HG02610 (cell line): ENCODE results near the gene ZC3H7B.
"Not testable (repeated sequence)": the region's sequence is repeated elsewhere in the genome, so short reads cannot be mapped to it uniquely, and the experiment has no call there.

Experiments used
- ATAC-seq: cut with Tn5 transposase; IDR thresholded peaks from one replicate; pipeline ENCODE4 v1.9.1; 2021; ENCODE audit warnings: mild to moderate bottlenecking, moderate library complexity; ENCODE audit not compliant: unreplicated experiment

The ZC3H7B gene

DNA sequence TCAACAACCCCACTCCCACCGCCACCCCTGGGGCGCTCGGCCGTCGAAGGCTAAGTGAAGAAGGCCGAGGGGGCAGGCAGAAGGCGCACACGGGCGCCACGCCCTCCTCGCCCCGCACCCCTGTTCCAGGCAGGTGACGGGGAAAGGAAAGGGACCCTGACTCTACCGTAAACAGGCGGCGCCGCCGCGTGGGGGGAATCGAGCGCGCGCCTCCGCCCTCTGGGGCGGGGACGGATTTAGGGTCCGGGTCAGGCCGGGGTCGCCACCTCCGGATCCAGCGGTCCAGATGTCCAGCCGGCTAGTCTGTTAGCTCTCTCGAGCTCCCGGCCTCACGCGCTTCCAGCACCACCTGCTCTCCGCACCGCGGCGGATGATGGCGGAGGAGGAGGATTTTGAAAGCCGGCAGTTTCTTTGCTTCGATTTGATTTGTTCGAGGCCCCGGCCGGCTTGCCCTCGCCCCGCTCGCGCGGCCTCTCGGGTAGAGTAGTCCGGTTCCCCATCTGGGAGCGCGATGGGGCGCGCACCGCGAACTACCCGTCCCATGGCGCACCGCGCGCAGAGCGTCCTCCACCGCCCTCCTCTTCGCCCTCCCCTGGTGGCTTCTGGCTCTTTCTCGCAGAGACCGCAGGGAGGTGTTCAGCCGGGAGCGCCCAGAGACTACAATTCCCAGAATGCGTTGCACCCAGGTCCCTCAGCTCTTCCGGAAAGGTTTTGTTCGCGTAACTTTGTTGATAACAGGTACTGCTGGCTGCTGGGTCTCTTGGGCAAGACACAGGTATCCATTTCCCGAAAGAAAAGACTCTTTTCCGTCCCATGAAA lies 15.3 kb upstream of the ZC3H7B start, which contains the start of gene RANGAP1:
Gene RANGAP1, minus strand, starts transcription at position 368 of the 819 bp plus-strand sequence. CDS start 5,143 bp downstream, outside the sequence.
- peak; percentile 92 for ATAC-seq

DNA sequence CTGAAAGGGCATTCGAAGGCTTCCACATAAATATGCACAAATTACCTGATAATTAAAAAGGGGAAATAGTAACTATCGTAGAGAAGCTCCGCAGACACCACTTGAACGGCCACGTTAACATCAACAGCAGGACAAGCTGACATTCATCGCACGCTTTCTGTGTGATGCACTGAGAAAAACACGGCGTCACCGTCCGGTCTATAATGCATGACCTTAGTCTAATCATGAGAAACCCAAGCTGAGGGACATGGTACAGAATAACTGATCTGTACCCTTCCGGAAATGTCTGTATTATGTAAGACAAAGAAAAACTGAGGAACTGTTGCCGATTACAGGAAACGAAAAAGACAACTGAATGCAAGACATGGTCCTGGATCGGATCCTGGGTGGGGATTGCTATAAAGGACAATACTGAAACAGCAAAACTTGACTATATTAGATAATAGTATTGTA lies 14.7 kb upstream of the ZC3H7B start:
- peak; percentile 7 for ATAC-seq

DNA sequence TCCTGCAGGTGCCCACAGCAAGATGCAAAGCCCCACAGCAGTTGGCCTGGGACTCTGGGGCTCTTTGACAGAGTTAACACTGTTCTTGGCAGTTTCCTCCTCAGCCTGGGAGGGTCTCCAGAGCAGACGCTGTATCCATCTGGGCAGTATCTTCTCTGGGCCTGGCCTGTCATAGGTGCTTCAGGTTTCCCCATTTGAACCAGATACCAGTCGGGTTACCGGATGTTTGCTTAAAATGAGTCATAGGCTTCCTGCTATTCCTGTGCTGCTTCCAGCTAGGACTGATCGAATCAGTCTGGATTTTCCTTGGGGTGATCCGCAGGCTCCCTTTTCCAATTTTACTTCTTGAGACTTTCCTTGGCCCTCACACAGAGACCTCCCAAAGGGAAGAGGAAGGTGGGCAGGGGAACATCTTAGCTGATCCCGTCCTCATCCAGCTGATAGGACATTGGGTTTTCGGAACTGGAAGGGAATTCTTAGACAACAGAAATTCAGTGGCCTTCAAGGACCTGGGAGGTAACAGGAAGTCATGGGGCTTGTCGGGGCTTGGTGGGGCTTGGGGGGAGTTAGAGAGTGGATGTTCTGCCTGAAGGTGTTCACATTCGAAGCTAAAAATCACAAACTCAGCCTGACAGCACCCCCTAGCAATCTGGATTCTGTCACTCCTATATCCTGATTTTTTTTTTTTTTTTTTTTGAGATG lies 12.9 kb upstream of the ZC3H7B start:
- ATAC-seq: no peak

DNA sequence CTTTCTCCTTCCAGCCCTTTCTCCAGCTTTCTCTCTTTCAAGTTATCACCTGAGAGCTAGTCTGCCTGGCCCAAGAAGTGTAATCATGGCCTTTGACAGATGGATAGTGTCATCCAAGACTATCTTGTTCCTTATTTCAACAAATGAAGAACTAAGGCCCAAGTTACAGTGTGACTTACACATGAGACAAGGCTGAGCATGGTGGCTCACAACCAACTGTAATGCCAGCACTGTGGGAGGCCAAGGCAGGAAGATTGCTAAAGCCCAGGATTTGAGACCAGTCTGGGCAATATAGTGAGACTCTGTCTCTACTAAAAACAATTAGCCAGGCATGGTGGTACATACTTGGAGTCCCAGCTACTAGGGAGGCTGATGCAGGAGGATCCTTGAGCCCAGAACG lies 11.7 kb upstream of the ZC3H7B start:
- no peak for ATAC-seq

DNA sequence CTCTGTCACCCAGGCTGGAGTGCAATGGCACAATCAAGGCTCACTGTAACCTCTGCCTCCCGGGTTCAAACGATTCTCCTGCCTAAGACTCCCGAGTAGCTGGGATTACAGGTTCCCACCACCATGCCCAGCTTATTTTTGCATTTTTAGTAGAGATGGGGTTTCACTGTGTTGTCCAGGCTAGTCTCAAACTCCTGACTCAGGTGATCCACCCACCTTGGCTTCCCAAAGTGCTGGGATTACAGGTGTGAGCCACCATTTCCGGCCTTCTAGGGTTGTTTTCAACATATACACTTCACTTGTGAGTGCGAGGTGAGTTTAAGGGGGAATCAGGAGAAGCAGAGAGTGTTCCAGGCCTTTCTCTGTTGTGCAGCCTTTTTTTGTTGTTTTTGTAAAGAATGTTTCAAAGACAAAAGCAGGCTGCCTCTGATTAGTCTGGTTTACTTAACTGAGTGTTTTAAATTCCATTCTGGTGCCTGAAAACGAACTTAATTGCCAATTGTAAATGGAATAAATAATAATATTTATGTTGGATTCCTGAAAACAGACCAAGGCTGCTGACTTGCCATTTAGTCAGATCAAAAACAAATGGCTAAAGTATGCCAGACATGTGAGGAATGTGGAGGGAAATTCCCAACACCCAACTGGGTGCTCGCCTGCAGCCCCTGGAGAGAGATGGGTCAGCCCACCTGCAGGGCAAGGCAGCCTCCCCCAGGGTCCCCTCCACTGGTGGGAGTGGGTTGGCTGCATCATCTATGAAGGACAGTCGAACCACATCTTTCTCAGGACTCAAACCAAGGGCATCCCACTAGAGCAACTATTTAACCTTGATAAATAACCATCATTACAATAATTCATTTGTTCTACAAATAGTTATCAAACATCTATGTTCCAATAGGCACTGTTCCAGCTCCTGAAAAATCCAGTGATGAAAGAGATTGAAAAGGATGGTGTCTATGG lies 10.8 kb upstream of the ZC3H7B start:
- ATAC-seq: no peak

DNA sequence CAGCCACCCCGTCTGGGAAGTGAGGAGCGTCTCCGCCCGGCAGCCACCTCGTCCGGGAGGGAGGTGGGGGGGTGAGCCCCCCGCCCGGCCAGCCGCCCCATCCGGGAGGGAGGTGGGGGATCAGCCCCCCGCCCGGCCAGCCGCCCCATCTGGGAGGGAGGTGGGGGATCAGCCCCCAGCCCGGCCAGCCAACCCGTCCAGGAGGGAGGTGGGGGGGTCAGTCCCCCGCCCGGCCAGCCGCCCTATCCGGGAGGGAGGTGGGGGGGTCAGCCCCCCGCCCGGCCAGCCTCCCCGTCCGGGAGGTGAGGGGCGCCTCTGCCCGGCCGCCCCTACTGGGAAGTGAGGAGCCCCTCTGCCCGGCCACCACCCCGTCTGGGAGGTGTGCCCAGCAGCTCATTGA lies 6.5 kb upstream of the ZC3H7B start:
- not testable (repeated sequence) for ATAC-seq

DNA sequence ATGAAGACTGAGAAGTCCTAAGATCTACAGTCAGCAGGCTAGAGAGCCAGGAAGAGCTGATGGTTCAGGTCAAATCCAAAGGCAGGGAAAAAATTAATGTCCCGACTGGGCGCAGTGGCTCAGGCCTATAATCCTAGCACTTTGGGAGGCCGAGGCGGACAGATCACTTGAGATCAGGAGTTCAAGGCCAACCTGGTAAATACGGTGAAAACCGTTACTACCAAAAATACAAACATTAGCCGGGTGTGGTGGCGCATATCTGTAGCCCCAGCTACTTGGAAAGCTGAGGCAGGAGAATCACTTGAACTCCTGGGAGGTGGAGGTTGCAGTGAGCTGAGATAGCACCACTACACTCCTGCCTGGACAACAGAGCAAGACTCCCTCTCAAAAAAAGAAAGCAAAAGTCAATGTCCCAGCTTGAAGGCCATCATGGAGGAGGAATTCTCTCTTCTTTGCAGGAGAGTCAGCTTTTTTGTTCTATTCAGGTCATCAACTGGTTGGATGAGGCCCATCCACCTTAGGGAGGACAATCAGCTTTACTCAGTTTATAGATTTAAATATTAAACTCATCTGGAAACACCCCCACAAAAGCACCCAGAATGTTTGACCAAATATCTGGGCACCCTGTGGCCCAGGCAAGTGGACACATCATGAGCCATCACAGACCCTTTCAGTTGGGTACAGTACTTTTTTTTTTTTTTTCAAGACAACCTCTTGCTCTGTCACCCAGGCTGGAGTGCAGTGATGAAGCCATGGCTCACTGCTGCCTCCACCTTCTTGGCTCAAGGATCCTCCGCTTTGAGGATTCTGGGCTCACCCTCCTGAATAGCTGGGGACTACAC lies 4.3 kb upstream of the ZC3H7B start:
- ATAC-seq: no peak

DNA sequence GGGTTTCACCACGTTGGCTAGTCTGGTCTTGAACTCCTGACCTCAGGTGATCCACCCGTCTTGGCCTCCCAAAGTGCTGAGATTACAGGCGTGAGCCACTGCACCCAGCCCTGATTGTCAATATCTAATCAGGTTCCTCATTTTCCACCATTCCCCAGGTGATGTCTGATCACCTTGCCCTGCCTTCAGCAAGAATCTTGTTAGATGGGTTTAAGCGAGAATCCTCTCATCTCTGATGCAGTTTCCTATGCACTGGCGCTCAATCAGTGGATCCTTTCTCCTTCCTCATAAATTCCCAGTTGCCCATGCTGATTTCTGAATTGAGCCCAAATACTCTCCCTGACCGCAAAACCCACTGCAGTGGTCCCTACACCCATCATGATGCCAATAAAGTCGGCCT lies 664 bp upstream of the ZC3H7B start:
- ATAC-seq: no peak

DNA sequence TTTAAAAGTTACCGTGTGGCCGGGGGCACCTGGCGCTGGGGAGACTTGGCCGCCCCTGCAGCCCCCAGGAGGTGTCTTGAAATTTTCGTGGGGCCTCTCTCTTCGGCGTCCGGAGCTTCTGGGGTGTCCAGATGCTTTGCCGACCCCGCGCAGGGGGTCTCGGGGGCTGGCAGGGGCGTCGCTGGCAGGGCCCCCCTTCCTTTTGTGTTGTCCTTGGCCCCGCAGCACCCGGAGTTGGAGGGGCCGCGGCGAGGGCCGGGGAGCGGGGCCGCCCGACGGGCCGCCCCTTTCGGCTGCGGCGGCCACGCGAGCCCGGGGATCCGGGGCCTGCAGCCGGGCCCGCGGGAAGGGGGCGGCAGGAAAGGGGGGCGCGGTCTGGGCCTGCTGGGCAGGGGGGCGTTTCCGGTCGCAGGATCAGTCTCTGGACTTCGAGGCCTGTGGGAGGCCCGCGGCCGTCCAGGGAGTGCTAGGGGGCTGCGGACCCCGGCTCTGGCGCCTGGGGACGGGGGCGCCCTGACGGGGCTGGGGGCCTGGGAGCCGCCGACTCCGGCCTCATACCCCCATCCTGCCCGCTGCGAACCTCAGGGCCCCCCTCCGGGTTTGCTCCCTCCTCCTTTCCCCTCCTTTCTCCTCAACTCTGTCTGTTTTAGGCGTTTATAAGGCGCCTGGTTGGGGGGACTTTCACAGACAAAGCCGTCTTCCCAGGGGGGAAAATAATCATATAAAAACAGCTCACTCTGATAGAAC lies 869 bp downstream of the ZC3H7B start:
- ATAC-seq: no peak

DNA sequence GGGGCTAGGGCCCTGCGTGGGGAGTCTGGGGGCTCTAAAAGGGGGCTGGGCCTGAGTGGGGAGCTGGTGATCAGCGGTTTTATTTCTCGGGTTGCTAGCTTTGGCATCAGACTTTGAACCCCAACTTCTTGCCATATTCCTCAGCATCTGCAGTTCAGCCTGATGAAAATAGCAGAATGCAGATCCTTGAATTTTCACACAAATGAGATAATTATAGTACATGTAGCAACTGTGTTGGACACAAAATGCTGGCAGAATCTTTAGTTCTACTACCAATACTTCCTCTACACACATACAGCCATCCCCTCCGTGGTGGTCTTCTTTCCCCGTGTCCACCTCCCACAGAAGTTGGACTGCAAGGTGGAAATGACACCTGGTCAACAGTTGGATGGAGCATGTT lies 1.5 kb downstream of the ZC3H7B start:
- no peak for ATAC-seq

DNA sequence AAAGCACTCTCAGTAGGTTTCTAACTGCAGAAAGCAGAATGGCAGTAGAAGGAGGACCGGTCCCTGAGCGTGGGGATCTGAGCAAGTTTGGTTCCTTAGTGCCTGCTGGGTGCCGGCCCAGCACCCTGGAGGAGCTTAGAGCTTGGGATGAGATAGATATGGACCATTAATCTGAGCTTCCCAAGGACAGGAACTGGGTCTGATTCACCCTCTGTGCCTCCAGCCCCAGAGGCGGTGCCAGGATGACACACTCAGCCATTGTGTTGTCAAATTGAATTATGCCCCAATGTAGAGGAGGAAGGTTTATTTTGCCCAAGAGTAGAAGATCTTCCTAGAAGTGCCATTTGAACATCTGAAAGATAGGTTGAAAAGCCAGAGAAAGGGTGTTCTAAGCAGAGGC lies 4.3 kb downstream of the ZC3H7B start:
- ATAC-seq: no peak

DNA sequence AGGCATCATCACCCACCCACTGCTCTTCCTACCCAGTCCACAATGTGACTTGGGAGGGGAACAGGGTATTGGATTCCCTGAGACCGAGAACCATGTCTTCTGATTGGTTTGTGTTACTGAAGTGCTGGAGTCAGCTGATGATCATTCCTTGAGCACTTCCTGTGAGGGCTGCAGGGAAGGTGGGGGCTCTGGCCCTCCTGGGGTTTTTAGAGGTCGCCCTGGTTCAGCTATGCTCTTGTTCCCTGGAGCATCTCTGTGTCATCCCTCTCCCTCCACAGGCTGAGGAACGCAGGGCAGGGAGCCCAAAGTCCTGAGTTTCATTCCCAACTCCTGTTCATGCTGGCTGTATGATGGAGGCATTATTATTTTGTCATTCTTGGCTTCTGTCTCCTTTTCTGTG lies 6.7 kb downstream of the ZC3H7B start:
- no peak for ATAC-seq

DNA sequence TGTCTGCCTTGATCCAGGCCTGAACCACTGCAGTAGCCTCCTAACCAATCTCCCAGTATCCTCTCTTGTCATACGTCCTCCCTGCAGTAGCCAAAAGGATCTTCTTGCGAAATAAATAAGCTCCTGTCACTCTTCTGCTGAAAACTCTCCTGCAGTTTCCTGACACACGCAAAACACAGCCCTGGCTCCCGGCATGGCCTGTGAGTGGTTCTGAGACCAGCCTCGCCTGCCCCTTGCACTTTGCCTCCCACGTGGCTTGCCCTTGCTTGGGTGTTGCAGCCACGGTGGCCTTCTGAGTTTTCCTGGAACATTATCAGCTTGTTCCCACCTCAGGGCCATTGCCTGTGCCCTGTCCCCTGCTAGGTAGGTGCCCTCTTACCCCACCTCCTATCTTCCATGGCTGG lies 7.2 kb downstream of the ZC3H7B start:
- no peak for ATAC-seq

DNA sequence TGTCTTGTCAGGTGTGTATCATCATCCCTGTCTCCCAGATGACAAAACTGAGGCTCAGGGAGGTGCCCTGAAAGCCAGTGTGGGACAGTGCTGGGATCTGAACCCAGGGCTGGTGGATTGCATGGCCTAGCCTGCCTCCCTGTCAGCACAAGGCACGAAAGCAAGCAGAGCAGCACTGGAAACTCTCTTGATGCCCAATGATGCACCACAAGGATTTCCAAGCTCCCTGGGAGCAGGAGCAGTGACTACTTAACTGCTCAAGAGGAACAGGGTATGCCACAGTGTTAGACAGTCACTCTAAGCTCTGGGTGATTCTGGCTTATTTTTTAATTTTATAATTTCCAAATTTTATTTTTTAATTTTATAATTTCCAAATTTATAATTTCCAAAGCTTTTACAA lies 9.0 kb downstream of the ZC3H7B start:
- ATAC-seq: no peak

DNA sequence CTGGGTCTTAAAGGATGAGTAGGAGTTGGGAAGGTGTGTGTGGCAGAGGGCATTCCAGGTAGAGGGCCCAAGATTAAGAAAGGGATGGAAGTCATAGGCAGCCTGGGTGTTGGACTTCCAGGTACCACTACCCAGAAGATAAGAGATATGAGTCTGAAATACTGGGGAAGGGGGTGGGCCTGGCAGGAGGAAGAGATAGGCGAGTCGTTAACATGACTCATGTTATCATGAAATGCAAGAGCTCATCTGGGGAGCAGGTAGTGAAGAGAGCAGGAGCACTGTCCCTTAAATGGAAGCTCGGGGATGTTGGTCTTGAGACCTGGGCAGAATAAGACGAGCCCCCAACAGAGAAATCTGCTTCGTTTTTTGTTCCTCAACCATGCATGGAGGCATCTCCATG lies 10.2 kb downstream of the ZC3H7B start:
- no peak for ATAC-seq

DNA sequence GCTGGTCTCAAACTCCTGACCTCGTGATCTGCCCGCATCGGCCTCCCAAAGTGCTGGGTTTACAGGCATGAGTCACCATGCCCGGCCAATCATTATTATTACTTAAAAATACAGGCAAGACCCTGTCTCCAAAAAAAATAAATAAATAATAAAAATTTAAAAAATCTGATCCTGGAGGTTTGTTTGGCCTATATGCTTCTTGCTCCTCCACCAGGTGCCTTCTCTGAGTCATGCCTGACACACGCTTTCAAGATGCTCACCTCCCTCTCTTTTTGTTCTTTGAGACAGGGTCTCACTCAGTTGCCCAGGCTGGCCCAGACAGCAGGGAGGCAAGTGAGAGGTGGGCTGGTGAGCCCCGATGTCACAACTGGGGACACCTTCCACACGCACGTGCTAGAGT lies 13.5 kb downstream of the ZC3H7B start:
- ATAC-seq: no peak

DNA sequence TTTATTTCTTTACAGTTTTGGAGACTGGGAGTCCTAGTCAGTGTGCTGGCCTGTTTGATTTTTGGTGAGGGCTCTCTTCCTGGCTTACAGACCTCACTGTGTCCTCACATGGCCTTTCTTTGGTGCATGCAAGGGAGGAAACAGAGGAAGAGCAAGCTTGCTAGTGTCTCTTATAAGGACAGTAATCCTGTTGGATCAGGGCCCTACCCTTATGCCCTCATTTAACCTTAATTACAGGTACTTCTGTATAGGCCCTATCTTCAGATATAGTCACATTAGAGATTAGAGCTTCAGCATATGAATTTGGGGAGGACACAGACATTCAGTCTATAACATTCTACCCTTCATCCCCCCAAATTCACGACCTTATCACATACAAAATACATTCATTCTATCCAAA lies 14.3 kb downstream of the ZC3H7B start:
- no peak for ATAC-seq

DNA sequence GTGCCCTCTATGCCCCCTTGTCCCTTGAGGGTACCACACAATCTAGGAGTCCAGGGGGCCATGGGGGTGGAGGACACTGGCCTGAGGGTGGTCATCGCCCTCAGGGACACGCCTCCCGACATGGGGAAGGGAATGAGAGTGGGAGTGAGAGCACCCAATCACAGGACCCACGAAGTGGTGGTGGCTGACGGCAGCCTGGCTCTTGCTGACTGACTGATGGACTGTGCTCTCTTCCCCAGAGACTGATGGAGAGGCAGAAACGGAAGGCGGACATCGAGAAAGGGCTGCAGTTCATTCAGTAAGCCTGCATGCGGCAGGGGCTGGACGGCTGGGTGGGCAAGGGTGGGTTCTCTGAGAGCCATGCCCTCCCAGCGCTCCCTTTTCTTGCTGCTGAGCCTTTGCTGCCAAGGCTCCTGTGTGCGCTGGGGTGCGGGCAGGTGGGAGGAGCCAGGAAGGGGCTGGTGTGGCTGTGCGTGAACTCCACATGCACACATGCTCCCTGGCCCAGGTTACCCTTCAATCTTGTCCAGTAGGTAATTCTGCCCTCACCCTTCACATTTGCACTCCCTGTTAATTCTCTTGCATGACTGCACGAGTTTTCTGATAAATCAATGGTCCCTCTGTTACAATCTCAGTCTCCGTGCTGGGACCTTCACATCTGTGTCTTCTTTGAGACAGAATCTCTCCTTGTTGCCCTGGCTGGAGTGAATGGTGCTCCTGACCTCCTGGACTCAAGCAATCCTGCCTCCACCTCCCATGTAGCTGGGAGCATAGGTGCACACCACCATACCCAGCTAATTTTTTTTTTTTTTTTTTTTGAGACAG lies 19.3 kb downstream of the ZC3H7B start:
- no peak for ATAC-seq
